Hematopoietic multipotent progenitor cell (in vitro differentiated cells): Measurements from ENCODE around the gene HDGFL2. TPM values are rescaled to one million over a fixed set of nuclear protein-coding genes. Genes with fewer than 3 reads are reported as not detected.

Experiments
- DNase-seq, 3 donors: peaks; one replicate each; pipeline ENCODE4 v3.0.0-alpha.2; 2011 to 2015; ENCODE audit warnings: low read depth in 2 of 3, low spot score in 2 of 3
- total RNA-seq: library from RNA; depleted of rRNA; stranded (reverse); fragments of >200 nt; gene quantifications from one replicate; pipeline ENCODE4 v1.2.3, GENCODE V29; 2012

HDGFL2 gene
- total RNA-seq, 1 donor, result 30.2 TPM

- DNase-seq, result no peak
Observed at GRCh38 chr19:4444765-4445741, 27.0 kb upstream of the HDGFL2 start.

GRCh38 chr19:4445963-4446703, 26.0 kb upstream of the HDGFL2 start:
- DNase-seq, result no peak

GRCh38 chr19:4446704-4447200, 25.3 kb upstream of the HDGFL2 start:
- no peak for DNase-seq

- DNase-seq, result no peak
Observed at GRCh38 chr19:4447327-4448146, 24.6 kb upstream of the HDGFL2 start.

- DNase-seq, result no peak
Observed at GRCh38 chr19:4448147-4448985, 23.7 kb upstream of the HDGFL2 start.

- no peak for DNase-seq
Observed at GRCh38 chr19:4449022-4449638, 23.0 kb upstream of the HDGFL2 start.

GRCh38 chr19:4449639-4450028, 22.5 kb upstream of the HDGFL2 start:
- no peak for DNase-seq

- no peak for DNase-seq
Observed at GRCh38 chr19:4452230-4452990, 19.7 kb upstream of the HDGFL2 start.

- no peak for DNase-seq
Observed at GRCh38 chr19:4453232-4454179, 18.6 kb upstream of the HDGFL2 start.

- no peak for DNase-seq
Observed at GRCh38 chr19:4454747-4455718, 17.1 kb upstream of the HDGFL2 start.

- no peak for DNase-seq
Observed at GRCh38 chr19:4455719-4456475, 16.2 kb upstream of the HDGFL2 start.

GRCh38 chr19:4456476-4456842, 15.6 kb upstream of the HDGFL2 start:
- peak in 1 of 3 donors; percentile 45 for DNase-seq

- DNase-seq, result peak in 2 of 3 donors; percentile 62 to 73
Observed at GRCh38 chr19:4456843-4457653, 15.0 kb upstream of the HDGFL2 start.

GRCh38 chr19:4457654-4458395, 14.3 kb upstream of the HDGFL2 start, which contains the start of gene UBXN6:
Gene UBXN6 (minus strand): TSS chr19:4457794. CDS start chr19:4457697, 97 bp downstream.
- peak; percentile 92 to 99 (median 99) for DNase-seq
